HG03175 (cell line): ENCODE results near the gene RAD50.
"Not testable (repeated sequence)": the region's sequence is repeated elsewhere in the genome, so short reads cannot be mapped to it uniquely, and the experiment has no call there.

Source experiments
- ATAC-seq: cut with Tn5 transposase; IDR thresholded peaks from one replicate; pipeline ENCODE4 v1.9.1; 2021; ENCODE audit warnings: mild to moderate bottlenecking, moderate library complexity; ENCODE audit not compliant: unreplicated experiment

Gene RAD50

GRCh38 chr5:132557478-132558172 lies 848 bp downstream of the RAD50 start:
- ATAC-seq, result peak; percentile 31

DNA sequence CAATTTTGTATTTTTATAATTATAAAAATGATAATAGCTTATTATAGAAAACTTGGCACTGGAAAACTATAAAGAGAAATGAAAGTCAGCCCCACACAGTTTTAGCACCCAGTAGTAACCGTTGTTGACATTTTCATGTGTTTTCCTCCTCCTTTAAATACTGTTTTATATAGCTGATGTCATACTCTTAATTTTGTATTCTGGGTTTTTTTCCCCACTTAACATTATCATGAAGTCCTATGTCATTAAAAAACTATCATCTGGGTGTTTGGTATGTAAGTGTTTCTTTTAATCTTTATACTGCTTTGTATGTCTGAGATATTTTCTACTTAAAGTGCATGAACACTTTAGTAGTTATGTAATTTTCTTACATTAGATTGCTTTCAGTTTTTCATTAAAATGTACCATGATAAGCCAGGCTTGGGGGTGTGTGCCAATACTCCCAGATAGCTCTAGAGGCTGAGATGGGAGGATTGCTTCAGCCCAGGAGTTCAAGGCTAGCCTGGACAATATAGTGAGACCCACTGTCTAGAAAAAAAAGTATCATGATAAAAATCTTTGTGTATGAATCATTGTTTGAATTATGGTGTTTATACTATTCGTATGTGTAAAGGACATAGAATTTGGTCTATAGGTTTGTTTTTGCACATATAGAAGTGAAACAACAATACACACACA lies 2.7 kb downstream of the RAD50 start:
- no peak for ATAC-seq

DNA sequence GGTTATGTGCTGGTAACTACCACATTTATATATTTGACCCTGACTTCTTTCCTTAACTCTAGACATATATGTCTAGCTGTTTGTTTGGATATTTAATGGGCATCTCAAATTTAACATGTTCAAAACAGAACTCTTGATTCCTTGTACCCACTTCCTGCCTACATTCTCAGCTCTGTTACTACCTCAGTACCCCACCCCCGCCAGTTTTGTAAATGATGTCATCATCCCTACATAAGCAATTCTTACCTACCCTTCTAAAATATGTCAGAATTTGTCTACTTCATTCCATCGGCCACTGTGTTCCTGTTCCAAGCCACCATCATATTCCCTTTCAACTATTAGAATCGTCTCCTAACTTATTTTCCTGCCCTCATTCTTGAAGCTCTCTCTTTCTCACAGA lies 4.8 kb downstream of the RAD50 start:
- ATAC-seq, result no peak

GRCh38 chr5:132564555-132564954 lies 7.8 kb downstream of the RAD50 start:
- ATAC-seq, result not testable (repeated sequence)

GRCh38 chr5:132566657-132567056 lies 9.9 kb downstream of the RAD50 start:
- ATAC-seq, result no peak

GRCh38 chr5:132576123-132576522 lies 19.3 kb downstream of the RAD50 start:
- no peak for ATAC-seq

- ATAC-seq, result not testable (repeated sequence)
These were observed 27.8 kb downstream of the RAD50 start for GRCh38 chr5:132584560-132584959.

- ATAC-seq, result no peak
These were observed 29.3 kb downstream of the RAD50 start for GRCh38 chr5:132586063-132586462.

GRCh38 chr5:132589467-132589866 lies 32.7 kb downstream of the RAD50 start:
- ATAC-seq, result no peak

DNA sequence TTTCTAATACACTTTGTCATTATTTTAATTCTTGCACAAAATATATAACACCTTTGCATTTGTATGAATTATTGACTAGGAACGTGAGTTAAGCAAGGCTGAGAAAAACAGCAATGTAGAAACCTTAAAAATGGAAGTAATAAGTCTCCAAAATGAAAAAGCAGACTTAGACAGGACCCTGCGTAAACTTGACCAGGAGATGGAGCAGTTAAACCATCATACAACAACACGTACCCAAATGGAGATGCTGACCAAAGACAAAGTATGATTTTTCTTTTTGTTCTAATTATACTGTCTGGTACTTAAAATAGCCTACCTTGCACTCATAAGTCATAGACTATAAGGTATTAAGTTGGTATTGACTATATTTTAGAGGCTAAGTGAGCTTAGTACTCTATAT lies 34.4 kb downstream of the RAD50 start:
- ATAC-seq, result no peak

- no peak for ATAC-seq
These were observed 35.7 kb downstream of the RAD50 start for GRCh38 chr5:132592521-132592920.

DNA sequence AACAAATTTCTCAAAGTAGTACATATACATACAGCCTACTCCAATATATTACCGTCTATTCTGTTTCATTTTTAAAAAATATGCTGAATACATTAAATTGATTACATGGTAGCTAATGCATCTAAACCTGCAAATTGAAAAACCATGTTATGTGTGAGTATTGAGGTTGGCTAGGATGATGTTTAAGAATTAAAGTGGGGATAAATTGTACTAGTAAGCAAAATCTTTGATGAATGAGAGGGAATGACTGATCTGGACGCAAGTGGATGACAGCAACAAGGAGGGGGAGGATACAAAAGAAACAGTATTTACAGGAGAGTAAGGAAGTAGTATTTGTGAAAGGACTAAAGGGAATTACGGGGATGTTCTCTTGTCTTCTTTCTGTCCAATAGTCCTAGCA lies 37.4 kb downstream of the RAD50 start:
- no peak for ATAC-seq

DNA sequence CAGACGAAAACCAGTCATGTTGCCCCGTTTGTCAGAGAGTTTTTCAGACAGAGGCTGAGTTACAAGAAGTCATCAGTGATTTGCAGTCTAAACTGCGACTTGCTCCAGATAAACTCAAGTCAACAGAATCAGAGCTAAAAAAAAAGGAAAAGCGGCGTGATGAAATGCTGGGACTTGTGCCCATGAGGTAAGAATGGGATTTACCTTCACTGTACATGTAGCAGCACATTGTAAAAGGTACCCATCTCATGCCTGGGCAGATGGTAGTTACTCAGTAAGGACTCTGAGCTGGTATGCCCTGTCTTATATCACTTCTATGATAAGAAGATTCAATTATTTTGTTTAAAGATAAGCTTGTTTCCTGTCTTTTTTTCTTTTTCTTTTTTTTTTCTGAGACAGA lies 38.8 kb downstream of the RAD50 start:
- ATAC-seq, result no peak

- ATAC-seq, result no peak
These were observed 44.4 kb downstream of the RAD50 start for GRCh38 chr5:132601071-132601728.

- ATAC-seq, result no peak
These were observed 50.3 kb downstream of the RAD50 start for GRCh38 chr5:132607095-132607494.

GRCh38 chr5:132608107-132608506 lies 51.3 kb downstream of the RAD50 start:
- no peak for ATAC-seq

DNA sequence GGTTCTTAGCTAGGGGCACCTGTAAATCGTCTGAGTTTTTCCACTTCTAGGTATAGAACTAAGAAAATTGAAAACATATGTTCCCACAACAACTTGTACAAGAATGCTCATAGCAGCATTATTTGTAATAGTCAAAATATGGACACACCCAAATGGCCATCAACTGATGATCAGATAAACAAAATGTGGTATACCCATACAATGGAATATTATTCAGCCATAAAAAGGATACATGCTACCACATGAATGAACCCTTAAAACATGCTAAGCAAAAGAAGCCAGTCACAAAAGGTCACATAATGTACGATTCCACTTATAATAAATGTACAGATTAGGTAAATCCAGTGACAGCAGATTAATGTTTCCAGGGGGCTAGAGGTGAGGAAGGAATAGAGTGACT lies 55.2 kb downstream of the RAD50 start:
- ATAC-seq, result no peak

DNA sequence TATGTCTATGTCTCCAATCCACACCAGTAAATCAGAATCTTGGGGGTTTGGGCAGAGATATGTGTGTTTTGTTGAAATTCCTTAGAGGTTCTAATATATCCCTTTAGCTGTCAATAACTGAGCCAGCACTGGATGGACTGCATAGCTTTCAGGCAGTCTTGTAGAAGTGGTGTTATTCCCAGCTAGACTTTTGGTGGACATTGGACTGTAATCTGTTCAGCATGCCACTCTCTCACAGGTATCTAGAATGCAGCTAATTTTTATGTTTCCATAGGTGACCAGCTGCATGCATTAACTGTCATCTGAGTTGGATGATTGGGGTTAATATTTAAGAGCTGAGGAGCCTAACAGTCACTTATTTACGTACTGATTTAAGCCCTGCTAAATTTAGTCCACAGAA lies 56.1 kb downstream of the RAD50 start:
- no peak for ATAC-seq

DNA sequence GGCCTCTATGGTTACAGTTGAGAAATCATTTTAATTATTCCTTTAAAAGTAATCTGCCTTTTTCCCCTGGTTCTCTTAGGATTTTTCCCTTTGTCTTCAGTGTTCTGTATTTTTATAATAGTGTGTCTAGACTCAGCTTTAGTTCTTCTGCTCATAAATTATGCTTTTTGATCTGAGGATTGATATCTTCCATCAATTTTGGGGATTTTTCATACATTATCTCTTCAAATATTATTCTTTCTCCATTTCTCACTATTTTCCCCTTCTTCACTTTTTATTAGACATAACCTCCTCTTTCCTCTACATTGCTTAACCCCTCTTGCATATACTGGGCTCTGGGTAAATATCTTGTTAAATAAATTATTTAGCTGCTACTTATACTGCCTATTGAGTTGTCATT lies 64.9 kb downstream of the RAD50 start:
- ATAC-seq, result no peak

GRCh38 chr5:132622608-132623007 lies 65.8 kb downstream of the RAD50 start:
- ATAC-seq, result no peak

GRCh38 chr5:132627470-132627869 lies 70.7 kb downstream of the RAD50 start:
- ATAC-seq, result no peak

DNA sequence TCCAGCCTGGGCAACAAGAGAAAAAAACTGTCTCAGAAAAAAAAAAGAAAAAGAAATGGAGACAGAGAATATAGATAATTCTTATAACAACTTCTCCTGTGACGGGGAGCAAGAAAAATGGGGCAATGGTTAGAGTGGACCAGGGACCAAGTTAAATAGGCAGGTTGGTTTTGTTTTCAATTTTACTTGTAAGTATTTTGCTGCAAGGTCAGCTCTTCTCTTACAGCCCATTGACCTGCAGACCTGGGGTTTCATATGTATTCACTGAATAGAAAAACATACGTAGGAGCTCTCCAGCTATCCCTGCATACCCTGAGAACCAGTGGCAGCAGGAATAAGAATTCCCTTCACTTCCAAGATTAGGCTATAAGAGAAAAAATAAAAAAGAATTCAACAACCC lies 72.0 kb downstream of the RAD50 start:
- ATAC-seq, result no peak
